Panc1 (cell line): ENCODE measurements around the gene PTH2.

ENCODE experiments used
- POLR2AphosphoS5 ChIP-seq: IDR thresholded peaks from 2 replicates; pipeline ENCODE4 v1.6.1; 2012; ENCODE audit warnings: mild to moderate bottlenecking, low read depth, low read length, moderate library complexity
- TCF7L2 ChIP-seq: IDR thresholded peaks from 2 replicates; pipeline ENCODE4 v1.6.1; 2011; ENCODE audit warnings: mild to moderate bottlenecking, low read depth, low read length, inconsistent platforms
- TF ChIP-seq, protein P1 (sequence below): fragments of 450-650 bp; IDR thresholded peaks from 2 replicates; pipeline ENCODE4 v1.5.1; 2017; ENCODE audit warnings: mild to moderate bottlenecking
- TF ChIP-seq, protein P2 (sequence below), 2 experiments: IDR thresholded peaks; 2 replicates each; pipeline ENCODE4 v1.6.1; 2011 to 2012; ENCODE audit warnings: low read depth in 2 of 2, control low read depth in 1 of 2, low read length in 1 of 2, mild to moderate bottlenecking in 1 of 2, moderate library complexity in 1 of 2; ENCODE audit not compliant: insufficient read depth in 1 of 2

DNA sequence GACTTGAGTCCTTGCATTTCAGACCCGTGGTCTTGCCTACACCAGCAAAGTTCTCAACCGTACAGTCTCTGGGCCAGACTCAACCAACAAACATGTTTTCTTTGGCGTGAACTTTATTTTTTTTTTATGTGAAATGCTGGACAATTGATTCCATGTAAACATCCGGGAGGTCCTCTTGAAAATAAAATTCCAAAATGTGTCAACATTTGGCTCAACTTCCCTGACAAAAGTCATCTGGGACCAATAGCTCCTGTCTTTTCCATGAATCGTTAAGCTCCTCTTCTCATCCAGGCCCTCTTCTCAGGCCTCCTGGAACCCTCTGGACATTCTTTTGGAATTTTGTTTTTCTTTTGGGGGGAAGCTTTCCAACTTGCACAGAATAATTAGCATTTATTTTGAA, 32.5 kb upstream of the PTH2 start:
- TF ChIP-seq, protein P1, sequence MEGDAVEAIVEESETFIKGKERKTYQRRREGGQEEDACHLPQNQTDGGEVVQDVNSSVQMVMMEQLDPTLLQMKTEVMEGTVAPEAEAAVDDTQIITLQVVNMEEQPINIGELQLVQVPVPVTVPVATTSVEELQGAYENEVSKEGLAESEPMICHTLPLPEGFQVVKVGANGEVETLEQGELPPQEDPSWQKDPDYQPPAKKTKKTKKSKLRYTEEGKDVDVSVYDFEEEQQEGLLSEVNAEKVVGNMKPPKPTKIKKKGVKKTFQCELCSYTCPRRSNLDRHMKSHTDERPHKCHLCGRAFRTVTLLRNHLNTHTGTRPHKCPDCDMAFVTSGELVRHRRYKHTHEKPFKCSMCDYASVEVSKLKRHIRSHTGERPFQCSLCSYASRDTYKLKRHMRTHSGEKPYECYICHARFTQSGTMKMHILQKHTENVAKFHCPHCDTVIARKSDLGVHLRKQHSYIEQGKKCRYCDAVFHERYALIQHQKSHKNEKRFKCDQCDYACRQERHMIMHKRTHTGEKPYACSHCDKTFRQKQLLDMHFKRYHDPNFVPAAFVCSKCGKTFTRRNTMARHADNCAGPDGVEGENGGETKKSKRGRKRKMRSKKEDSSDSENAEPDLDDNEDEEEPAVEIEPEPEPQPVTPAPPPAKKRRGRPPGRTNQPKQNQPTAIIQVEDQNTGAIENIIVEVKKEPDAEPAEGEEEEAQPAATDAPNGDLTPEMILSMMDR: no peak
- TF ChIP-seq TCF7L2 (no peak), POLR2AphosphoS5 (no peak)
- TF ChIP-seq, protein P2, sequence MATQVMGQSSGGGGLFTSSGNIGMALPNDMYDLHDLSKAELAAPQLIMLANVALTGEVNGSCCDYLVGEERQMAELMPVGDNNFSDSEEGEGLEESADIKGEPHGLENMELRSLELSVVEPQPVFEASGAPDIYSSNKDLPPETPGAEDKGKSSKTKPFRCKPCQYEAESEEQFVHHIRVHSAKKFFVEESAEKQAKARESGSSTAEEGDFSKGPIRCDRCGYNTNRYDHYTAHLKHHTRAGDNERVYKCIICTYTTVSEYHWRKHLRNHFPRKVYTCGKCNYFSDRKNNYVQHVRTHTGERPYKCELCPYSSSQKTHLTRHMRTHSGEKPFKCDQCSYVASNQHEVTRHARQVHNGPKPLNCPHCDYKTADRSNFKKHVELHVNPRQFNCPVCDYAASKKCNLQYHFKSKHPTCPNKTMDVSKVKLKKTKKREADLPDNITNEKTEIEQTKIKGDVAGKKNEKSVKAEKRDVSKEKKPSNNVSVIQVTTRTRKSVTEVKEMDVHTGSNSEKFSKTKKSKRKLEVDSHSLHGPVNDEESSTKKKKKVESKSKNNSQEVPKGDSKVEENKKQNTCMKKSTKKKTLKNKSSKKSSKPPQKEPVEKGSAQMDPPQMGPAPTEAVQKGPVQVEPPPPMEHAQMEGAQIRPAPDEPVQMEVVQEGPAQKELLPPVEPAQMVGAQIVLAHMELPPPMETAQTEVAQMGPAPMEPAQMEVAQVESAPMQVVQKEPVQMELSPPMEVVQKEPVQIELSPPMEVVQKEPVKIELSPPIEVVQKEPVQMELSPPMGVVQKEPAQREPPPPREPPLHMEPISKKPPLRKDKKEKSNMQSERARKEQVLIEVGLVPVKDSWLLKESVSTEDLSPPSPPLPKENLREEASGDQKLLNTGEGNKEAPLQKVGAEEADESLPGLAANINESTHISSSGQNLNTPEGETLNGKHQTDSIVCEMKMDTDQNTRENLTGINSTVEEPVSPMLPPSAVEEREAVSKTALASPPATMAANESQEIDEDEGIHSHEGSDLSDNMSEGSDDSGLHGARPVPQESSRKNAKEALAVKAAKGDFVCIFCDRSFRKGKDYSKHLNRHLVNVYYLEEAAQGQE (IDR thresholded peaks at IDR 0.05; ENCODE audit: insufficient read depth in 1 of 2, low read depth in 2 of 2, low read length in 1 of 2): no peak
